Duodenal mucosa (tissue), 2 donors: ENCODE results near the gene ACSS2.

Experiments used
- H3K27ac ChIP-seq: one replicate; pipeline ENCODE4 v1.7.0; 2013; ENCODE audit warnings: low read depth, low read length
- H3K27me3 ChIP-seq, 2 donors: one replicate each; pipeline ENCODE4 v1.7.0; 2013; ENCODE audit warnings: low read length in 2 of 2, control low read depth in 1 of 2; ENCODE audit not compliant: insufficient read depth in 2 of 2, control insufficient read depth in 1 of 2
- H3K36me3 ChIP-seq, 2 donors: one replicate each; pipeline ENCODE4 v1.7.0; 2013; ENCODE audit warnings: low read length in 2 of 2, control low read depth in 1 of 2; ENCODE audit not compliant: insufficient read depth in 2 of 2, control insufficient read depth in 1 of 2
- H3K4me1 ChIP-seq, 2 donors: one replicate each; pipeline ENCODE4 v1.7.0; 2013; ENCODE audit warnings: low read length in 2 of 2, control low read depth in 1 of 2; ENCODE audit not compliant: insufficient read depth in 2 of 2, control insufficient read depth in 1 of 2
- H3K4me3 ChIP-seq, 2 donors: one replicate each; pipeline ENCODE4 v1.7.0; 2013; ENCODE audit warnings: low read length in 2 of 2, low read depth in 1 of 2
- H3K9ac ChIP-seq, 2 donors: one replicate each; pipeline ENCODE4 v1.7.0; 2013; ENCODE audit warnings: low read length in 2 of 2, low read depth in 1 of 2
- H3K9me3 ChIP-seq, 2 donors: one replicate each; pipeline ENCODE4 v1.7.0; 2013; ENCODE audit warnings: low read length in 2 of 2, control low read depth in 1 of 2; ENCODE audit not compliant: control insufficient read depth in 1 of 2

The ACSS2 gene

DNA sequence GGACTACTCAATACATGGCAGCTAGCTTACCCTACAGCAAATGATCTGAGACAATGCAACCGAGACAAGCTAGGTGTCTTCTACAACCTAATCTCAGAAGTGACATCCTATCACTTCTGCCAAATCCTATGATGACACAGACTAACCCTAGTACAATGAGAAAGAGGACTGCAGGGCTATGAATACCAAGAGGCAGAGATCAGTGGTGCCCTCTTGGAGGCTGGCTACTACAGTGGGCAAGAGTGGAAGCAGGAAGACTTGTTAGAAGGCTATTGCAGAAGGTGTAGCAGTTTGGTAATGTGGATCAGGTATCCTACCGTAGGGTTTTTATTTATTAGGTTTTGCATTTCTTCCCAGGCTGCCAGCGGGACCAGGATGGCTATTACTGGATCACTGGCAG is 48.9 kb downstream of the ACSS2 start:
- Histone ChIP-seq H3K9ac (no peak overlapping the region), H3K4me1 (no peaks in the 10 kb centered on the region), H3K9me3 (peaks cover 0 to 2% of the 10 kb centered on the region in 2 donors), H3K4me3 (no peak overlapping the region), H3K27me3 (no peaks in the 10 kb centered on the region), H3K27ac (no peak overlapping the region), H3K36me3 (peaks cover 83 to 96% of the 10 kb centered on the region in 2 donors)

DNA sequence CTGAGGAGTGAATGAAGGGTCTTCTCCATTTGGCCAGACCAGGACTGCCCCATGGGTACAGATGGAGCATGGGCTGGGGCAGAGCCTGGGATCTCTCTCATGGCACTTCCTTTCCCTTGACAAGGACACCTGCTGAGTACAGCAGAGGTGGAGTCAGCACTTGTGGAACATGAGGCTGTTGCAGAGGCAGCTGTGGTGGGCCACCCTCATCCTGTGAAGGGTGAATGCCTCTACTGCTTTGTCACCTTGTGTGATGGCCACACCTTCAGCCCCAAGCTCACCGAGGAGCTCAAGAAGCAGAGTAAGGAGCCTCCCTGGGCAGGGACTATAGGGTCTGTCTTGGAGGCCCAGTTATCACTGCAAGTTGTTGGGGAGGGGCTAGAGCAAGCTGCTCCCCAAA is 49.6 kb downstream of the ACSS2 start:
- Histone ChIP-seq H3K4me3 (no peak overlapping the region), H3K27ac (no peak overlapping the region), H3K36me3 (peaks cover 76 to 96% of the 10 kb centered on the region in 2 donors), H3K4me1 (no peaks in the 10 kb centered on the region), H3K9me3 (peaks cover 0 to 2% of the 10 kb centered on the region in 2 donors), H3K9ac (no peak overlapping the region), H3K27me3 (no peaks in the 10 kb centered on the region)

GRCh38 chr20:34926581-34926980 is 50.2 kb downstream of the ACSS2 start:
- Histone ChIP-seq H3K9ac (no peak overlapping the region), H3K36me3 (peaks cover 73 to 96% of the 10 kb centered on the region in 2 donors)

DNA sequence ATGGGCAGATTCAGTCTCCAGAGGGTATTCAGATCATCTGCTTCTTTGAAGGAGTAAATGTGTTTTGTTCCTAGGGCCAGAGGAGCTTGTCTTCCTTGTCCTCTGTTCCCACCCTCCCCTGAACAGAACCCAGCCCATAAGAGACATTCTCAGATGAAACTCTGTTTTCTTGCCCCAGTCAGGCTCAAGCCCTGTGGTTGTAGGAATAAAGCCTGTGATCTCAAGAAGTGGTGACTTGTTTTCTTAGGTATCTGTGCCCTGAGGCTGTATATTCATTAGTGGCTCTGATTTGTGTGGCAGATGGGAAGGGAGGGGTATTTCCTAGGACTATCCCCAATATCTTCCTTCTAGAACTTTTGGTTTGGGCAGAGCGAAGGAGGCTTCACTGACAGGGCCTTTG is 51.3 kb downstream of the ACSS2 start:
- peaks cover 0 to 2% of the 10 kb centered on the region in 2 donors for H3K9me3 ChIP-seq
- H3K27me3 ChIP-seq: no peaks in the 10 kb centered on the region
- H3K27ac ChIP-seq: no peak overlapping the region
- H3K4me1 ChIP-seq: no peaks in the 10 kb centered on the region
- H3K4me3 ChIP-seq: no peak overlapping the region
- H3K36me3 ChIP-seq: peaks cover 75 to 93% of the 10 kb centered on the region in 2 donors
- H3K9ac ChIP-seq: no peak overlapping the region

More at GRCh38 chr20:34926581-34926980, 50.2 kb downstream of the ACSS2 start:
- no peaks in the 10 kb centered on the region for H3K4me1 ChIP-seq
- no peaks in the 10 kb centered on the region for H3K27me3 ChIP-seq
- no peak overlapping the region for H3K4me3 ChIP-seq
- H3K9me3 ChIP-seq: peaks cover 0 to 2% of the 10 kb centered on the region in 2 donors
- H3K27ac ChIP-seq: no peak overlapping the region

GRCh38 chr20:34928411-34928810 is 52.0 kb downstream of the ACSS2 start:
- H3K4me3 ChIP-seq: no peak overlapping the region
- H3K9me3 ChIP-seq: no peaks in the 10 kb centered on the region
- H3K27ac ChIP-seq: no peak overlapping the region
- no peaks in the 10 kb centered on the region for H3K4me1 ChIP-seq
- H3K36me3 ChIP-seq: peaks cover 68 to 91% of the 10 kb centered on the region in 2 donors
- no peak overlapping the region for H3K9ac ChIP-seq
- no peaks in the 10 kb centered on the region for H3K27me3 ChIP-seq

- Histone ChIP-seq H3K4me3 (no peak overlapping the region), H3K36me3 (peaks cover 51 to 69% of the 10 kb centered on the region in 2 donors), H3K9ac (no peak overlapping the region), H3K27ac (no peak overlapping the region), H3K9me3 (no peaks in the 10 kb centered on the region), H3K27me3 (no peaks in the 10 kb centered on the region), H3K4me1 (no peaks in the 10 kb centered on the region)
Measured at GRCh38 chr20:34931771-34932170, 55.4 kb downstream of the ACSS2 start.

- Histone ChIP-seq H3K4me1 (peaks cover 10 to 14% of the 10 kb centered on the region in 2 donors), H3K27me3 (no peaks in the 10 kb centered on the region), H3K9ac (peak overlapping the region in 1 of 2 donors; percentile 38), H3K36me3 (peaks cover 27 to 30% of the 10 kb centered on the region in 2 donors), H3K27ac (no peak overlapping the region), H3K4me3 (no peak overlapping the region), H3K9me3 (no peaks in the 10 kb centered on the region)
Measured at GRCh38 chr20:34938466-34939163, 62.2 kb downstream of the ACSS2 start.

GRCh38 chr20:34940081-34940481 is 63.7 kb downstream of the ACSS2 start:
- H3K27me3 ChIP-seq: no peaks in the 10 kb centered on the region
- no peak overlapping the region for H3K9ac ChIP-seq
- peaks cover 10 to 14% of the 10 kb centered on the region in 2 donors for H3K4me1 ChIP-seq
- H3K27ac ChIP-seq: no peak overlapping the region
- no peak overlapping the region for H3K4me3 ChIP-seq
- H3K36me3 ChIP-seq: peaks cover 36 to 37% of the 10 kb centered on the region in 2 donors
- H3K9me3 ChIP-seq: no peaks in the 10 kb centered on the region

- peaks cover 27 to 38% of the 10 kb centered on the region in 2 donors for H3K36me3 ChIP-seq
Measured at GRCh38 chr20:34941226-34941625, 64.8 kb downstream of the ACSS2 start.

DNA sequence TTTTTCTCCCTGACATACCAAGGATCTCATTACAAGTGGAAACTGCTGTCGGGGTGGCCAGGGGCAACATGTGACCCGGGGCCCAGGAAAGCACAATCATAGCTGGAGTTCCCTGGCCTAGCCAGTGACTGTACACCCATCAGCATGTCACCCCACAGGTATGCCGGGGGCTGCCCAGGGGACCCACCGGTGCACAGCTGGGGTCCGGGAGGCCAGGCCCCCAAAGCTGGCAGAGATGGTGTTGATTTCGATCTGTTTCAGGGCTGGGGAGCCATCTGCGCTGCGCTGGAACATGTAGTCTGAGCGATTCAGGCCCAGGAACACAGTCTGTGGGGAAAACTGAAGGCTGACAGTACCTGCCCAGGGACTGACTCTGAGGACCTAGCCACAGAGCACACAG is 65.9 kb downstream of the ACSS2 start:
- Histone ChIP-seq H3K27ac (no peak overlapping the region), H3K36me3 (peaks cover 27 to 35% of the 10 kb centered on the region in 2 donors), H3K9me3 (no peaks in the 10 kb centered on the region), H3K9ac (no peak overlapping the region), H3K4me1 (peaks cover 25 to 30% of the 10 kb centered on the region in 2 donors), H3K4me3 (no peak overlapping the region), H3K27me3 (no peaks in the 10 kb centered on the region)

More at GRCh38 chr20:34941226-34941625, 64.8 kb downstream of the ACSS2 start:
- Histone ChIP-seq H3K4me3 (no peak overlapping the region), H3K27me3 (no peaks in the 10 kb centered on the region), H3K9ac (no peak overlapping the region), H3K27ac (no peak overlapping the region), H3K9me3 (no peaks in the 10 kb centered on the region), H3K4me1 (peaks cover 20 to 24% of the 10 kb centered on the region in 2 donors)
